22Rv1 (cell line): ENCODE measurements around the gene GPC4.

Source experiments
- H3K27ac ChIP-seq: fragments of 450-650 bp; 2 replicates; pipeline ENCODE4 v1.5.1; 2017
- CTCF ChIP-seq: fragments of 450-650 bp; IDR thresholded peaks from 2 replicates; pipeline ENCODE4 v1.5.1; 2017; ENCODE audit warnings: mild to moderate bottlenecking
- ZFX ChIP-seq: fragments of 450-650 bp; IDR thresholded peaks from 2 replicates; pipeline ENCODE4 v1.6.1; 2017; ENCODE audit warnings: antibody characterized with exemption, borderline replicate concordance

Gene GPC4

GRCh38 chrX:133376422-133376821, 38.9 kb downstream of the GPC4 start:
- TF ChIP-seq ZFX (no peak), CTCF (no peak)
- H3K27ac ChIP-seq, result no peak overlapping the region

DNA sequence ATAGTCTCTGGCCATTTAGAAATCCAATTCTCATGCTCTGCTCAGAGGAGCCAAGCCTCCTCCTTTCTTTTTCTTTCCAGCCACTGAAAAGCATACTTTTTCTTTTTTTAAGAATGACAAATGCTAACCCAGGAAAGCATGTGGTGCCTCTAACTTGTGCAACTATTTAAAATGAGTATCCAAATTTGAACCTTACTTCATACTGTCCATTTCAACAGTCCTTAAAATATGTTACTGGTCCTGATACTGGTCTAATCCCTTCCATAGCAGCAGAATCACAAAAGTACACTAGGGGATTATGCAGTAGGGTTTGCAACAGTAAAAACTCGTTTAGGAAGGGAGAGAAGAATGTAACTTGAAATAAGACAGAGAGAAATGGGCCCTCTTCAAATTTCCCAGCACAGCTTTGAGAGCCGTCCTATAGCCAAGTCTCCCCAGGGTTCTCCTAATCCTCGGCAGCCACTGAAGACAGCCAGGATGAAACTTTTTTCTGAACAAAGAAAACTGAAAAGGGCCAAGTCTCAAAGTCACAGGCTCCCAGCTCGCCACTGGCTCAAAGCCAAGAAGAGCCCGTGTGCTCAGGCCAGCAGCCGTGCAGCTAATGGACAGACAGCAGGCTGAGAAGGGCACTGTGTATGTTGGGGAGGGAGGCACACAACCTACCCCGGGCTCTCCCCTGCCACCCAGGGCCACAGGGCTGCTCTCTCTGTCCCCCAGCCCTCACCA, 39.5 kb downstream of the GPC4 start:
- TF ChIP-seq CTCF (no peak), ZFX (no peak)
- no peak overlapping the region for H3K27ac ChIP-seq

- TF ChIP-seq ZFX (no peak), CTCF (no peak)
- no peak overlapping the region for H3K27ac ChIP-seq
Observed at GRCh38 chrX:133374874-133375387, 40.4 kb downstream of the GPC4 start.

DNA sequence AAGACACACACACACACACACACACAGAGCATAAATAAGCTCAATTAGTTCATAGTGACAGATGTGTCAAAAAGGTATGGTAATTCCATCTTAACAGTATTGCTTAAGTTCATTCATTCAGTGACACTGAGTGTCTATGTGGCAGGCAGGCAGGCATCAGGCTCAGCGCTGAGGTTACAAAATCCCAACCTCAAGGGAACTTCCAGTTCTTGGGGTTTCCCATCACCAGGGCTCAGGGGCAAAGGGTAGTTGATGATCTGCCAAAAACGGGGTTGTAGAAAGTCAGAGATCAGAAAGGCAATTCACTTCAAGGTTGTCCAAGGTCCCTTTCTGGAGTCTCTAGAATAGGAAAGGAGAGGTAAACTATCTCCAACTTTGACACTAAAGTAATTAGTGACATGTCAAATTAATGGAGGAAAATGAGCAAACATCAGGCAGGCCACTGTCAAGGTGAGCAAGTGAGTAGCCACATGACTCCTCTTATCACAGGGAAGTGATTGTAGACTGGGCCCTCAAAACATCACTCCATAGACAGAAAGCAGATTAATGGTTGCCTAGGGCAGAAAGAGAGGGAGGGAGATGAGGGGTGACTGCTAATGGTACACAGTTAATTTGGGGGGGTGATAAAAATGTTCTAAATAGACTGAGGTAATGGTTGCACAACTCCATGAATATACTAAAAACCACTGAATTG, 41.8 kb downstream of the GPC4 start:
- H3K27ac ChIP-seq, result no peak overlapping the region
- TF ChIP-seq ZFX, result no peak
- no peak for TF ChIP-seq CTCF

GRCh38 chrX:133370696-133371275, 44.5 kb downstream of the GPC4 start:
- H3K27ac ChIP-seq, result no peak overlapping the region
- TF ChIP-seq CTCF (no peak), ZFX (no peak)

GRCh38 chrX:133369065-133369464, 46.2 kb downstream of the GPC4 start:
- no peak overlapping the region for H3K27ac ChIP-seq
- no peak for TF ChIP-seq CTCF

DNA sequence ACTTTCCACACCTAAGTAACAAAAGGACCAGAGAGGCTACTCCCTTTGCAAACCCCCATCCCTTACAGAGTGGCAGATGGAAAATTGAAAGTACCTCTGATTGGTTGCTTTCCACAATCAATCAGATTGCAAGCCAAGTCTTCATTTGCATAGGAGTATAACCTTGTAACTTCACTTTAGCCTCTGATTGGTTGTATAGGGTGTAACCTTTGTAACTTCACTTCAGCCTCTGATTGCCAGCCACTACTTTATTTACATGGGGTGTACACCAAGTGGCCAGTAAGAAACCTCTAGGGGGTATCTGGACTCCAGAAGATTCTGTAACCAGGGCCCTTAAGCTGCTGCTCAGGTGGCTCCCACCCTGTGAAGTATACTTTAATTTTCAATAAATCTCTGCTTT, 48.6 kb downstream of the GPC4 start:
- H3K27ac ChIP-seq, result no peak overlapping the region
- TF ChIP-seq ZFX, result no peak
- no peak for TF ChIP-seq CTCF
